Measurements from ENCODE around the gene ANXA3.

ANXA3 gene

GRCh38 chr4:78645853-78646757 lies 94.5 kb downstream of the ANXA3 start:
- no peak for DNase-seq

- no peak for DNase-seq
Measured at GRCh38 chr4:78647272-78647671, 95.7 kb downstream of the ANXA3 start.

GRCh38 chr4:78648640-78649363 lies 97.2 kb downstream of the ANXA3 start:
- no peak for DNase-seq

GRCh38 chr4:78650106-78651024 lies 98.8 kb downstream of the ANXA3 start:
- DNase-seq = no peak

- no peak for DNase-seq
Measured at GRCh38 chr4:78651250-78651860, 99.8 kb downstream of the ANXA3 start.

GRCh38 chr4:78652282-78652876 lies 100.8 kb downstream of the ANXA3 start:
- no peak for DNase-seq

GRCh38 chr4:78653655-78654054 lies 102.1 kb downstream of the ANXA3 start:
- no peak for DNase-seq

GRCh38 chr4:78654807-78655206 lies 103.2 kb downstream of the ANXA3 start:
- DNase-seq = no peak

- no peak for DNase-seq
Measured at GRCh38 chr4:78656968-78657445, 105.4 kb downstream of the ANXA3 start.

- no peak for DNase-seq
Measured at GRCh38 chr4:78659264-78659663, 107.7 kb downstream of the ANXA3 start.

GRCh38 chr4:78659665-78660064 lies 108.1 kb downstream of the ANXA3 start:
- DNase-seq = no peak
